Subcutaneous adipose tissue (tissue), 4 donors: ENCODE results near the gene DENR. TPM values are rescaled to one million over a fixed set of nuclear protein-coding genes. Genes with fewer than 3 reads are reported as not detected.

ENCODE experiments used
- CTCF ChIP-seq: fragments of 450-650 bp; IDR thresholded peaks from one replicate; pipeline ENCODE4 v1.5.1; 2016; ENCODE audit warnings: low read depth, mild to moderate bottlenecking, control low read depth, antibody characterized with exemption, moderate library complexity
- small RNA-seq: library from RNA; depleted of rRNA; stranded (forward); fragments of <200 nt; gene quantifications from one replicate; pipeline ENCODE3, GENCODE V24; 2016
- total RNA-seq, 4 donors: library from RNA; depleted of rRNA; stranded (reverse); fragments of >200 nt; gene quantifications; one replicate each; pipeline ENCODE4 v1.1.0, GENCODE V29; 2016

Gene DENR
- total RNA-seq, 4 donors from 2014 or later = 19.6 to 32.8 (median 26.2) TPM

- no peak for TF ChIP-seq CTCF
These were observed 51.3 kb downstream of the DENR start for GRCh38 chr12:122803937-122804336.

- no peak for TF ChIP-seq CTCF
These were observed 55.0 kb downstream of the DENR start for GRCh38 chr12:122807651-122808050.

- TF ChIP-seq CTCF = no peak
These were observed 59.2 kb downstream of the DENR start for GRCh38 chr12:122811777-122812176.

- TF ChIP-seq CTCF = no peak
These were observed 60.7 kb downstream of the DENR start for GRCh38 chr12:122813310-122813713.

- TF ChIP-seq CTCF = no peak
These were observed 66.7 kb downstream of the DENR start for GRCh38 chr12:122819209-122819785.

- TF ChIP-seq CTCF = no peak
These were observed 67.5 kb downstream of the DENR start for GRCh38 chr12:122820138-122820537.

Small RNA genes lying within 50 kb of the gene (small RNA-seq; reads per million reads assigned to genes)
- gene AC026333.2 (not detected), gene RF00019 (0.49 reads per million)

Other genes starting within 250 kb of the DENR start
- gene RSRC2, start 225.9 kb upstream of the DENR start, total RNA-seq = 100 to 1,000 TPM in 2 of 4 donors, 10 to 100 TPM in 2; 63.4 to 103 (median 98.6) TPM
- gene KNTC1, start 225.6 kb upstream of the DENR start, total RNA-seq = 10 to 100 TPM; 13.2 to 18.3 (median 15.0) TPM
- 10 to 100 TPM in 2 of 4 donors, 1 to 10 TPM in 2; 7.7 to 15.8 (median 10.9) TPM for gene HCAR2, start 49.5 kb upstream of the DENR start, total RNA-seq
- gene HCAR3, start 36.0 kb upstream of the DENR start, total RNA-seq = 1 to 10 TPM; 1.9 to 3.1 (median 2.4) TPM
- 1 to 10 TPM; 4.0 to 7.7 (median 4.8) TPM for gene HCAR1, start 22.0 kb upstream of the DENR start, total RNA-seq
- gene CCDC62, start 21.7 kb downstream of the DENR start, total RNA-seq = 1 to 10 TPM in 2 of 4 donors, under 1 TPM in 2; 0.82 to 1.5 (median 0.99) TPM
- gene HIP1R, start 82.6 kb downstream of the DENR start, total RNA-seq = 10 to 100 TPM; 13.4 to 70.3 (median 19.7) TPM
- 10 to 100 TPM; 14.8 to 54.1 (median 16.8) TPM for gene VPS37B, start 143.3 kb downstream of the DENR start, total RNA-seq
- 1 to 10 TPM; 1.5 to 9.2 (median 1.7) TPM for gene ABCB9, start 213.6 kb downstream of the DENR start, total RNA-seq
- 10 to 100 TPM in 1 of 4 donors, 1 to 10 TPM in 3; 4.6 to 17.7 (median 5.7) TPM for gene OGFOD2, start 222.4 kb downstream of the DENR start, total RNA-seq
- 100 to 1,000 TPM in 3 of 4 donors, 10 to 100 TPM in 1; 73.9 to 274 (median 170) TPM for gene ARL6IP4, start 227.9 kb downstream of the DENR start, total RNA-seq